Cerebellar cortex (tissue), 1 donor: ENCODE results near the gene SLC9A1.

Source experiments
- DNase-seq: peaks from one replicate; pipeline ENCODE4 v3.0.0-alpha.2; 2015; ENCODE audit warnings: low spot score

SLC9A1 gene

DNA sequence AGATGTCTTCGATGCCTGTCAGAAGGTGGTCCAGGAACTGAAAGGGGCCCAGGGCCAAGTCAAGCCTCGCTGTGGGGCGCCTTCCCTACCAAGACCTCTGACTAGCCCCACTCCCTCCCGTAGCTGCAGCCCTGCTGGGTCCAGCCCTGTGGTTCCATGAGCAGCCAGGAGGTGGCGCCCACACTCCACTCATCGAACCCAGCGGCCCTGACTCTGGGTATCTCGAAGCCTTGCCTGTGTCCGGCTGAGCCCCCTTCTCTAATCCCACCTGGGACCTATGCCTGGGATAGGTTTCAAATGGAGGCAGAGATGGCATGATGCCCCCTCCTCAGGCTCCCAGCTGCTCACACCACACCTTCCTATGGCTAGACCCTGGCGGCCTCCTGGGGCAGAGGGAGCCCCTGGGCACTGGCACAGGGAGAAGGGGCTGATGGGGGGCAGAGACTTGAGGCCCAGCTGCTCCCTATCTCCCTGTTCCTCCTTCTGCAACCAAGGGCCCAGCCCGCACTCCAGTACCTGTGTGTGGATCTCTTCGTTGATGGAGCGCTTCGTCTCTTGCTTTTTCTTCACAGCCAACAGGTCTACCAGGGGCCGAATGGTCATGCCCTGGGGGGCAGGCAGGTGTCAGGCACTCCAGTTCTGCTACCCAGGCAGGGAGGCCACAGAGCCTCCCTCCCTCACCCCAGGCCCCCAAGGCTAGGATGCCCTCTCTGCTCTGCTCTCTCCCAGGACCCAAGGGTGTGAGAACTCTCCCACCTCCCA, 52.0 kb downstream of the SLC9A1 start:
- DNase-seq = peak; percentile 78

DNA sequence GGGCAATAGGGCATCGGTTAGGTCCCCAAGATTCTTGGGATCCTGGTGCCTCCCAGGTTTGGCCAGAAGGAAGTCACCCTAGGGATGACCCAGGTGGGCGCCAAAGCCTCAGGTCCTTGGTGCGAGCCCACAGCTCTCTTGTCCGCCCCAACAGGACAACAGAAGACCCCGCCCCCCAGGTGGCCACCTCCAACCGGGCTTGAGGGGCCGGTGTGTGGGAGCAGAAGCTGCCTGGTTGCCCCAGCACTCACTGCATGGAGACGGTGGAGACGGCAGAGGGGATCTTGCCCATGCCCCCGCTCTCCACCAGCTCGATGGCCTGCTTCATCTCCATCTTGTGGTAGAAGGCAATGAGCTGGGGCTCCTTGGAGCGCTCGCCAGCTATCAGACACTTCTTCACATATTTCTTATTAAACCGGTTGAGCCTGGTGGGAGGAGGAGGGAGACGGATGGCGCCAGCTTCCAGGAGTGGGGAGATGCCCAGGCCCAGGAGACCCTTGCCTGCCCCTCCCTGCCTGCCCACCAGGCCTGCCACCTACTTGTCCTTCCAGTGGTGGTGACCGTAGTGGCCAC, 52.7 kb downstream of the SLC9A1 start:
- no peak for DNase-seq

DNA sequence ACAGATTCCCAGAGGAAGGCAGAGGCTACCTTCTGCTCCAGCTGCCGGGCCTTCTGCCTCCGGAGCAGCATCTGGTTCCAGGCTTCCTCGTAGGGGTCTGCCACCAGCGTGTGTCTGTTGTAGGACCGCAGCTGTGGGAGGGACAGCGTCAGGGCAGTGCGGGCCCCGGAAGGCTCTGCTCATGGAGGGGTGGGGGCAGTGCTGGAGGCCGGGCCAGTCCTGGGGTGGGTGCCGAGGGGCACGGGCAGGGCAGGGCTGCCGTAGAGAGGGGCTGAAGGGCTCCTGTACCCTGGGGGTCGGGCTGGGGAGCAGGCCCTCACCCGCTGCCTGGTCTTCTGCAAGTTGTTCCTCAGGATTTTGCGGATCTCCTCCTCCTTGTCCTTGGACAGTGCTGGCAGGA, 53.2 kb downstream of the SLC9A1 start:
- DNase-seq = no peak

DNA sequence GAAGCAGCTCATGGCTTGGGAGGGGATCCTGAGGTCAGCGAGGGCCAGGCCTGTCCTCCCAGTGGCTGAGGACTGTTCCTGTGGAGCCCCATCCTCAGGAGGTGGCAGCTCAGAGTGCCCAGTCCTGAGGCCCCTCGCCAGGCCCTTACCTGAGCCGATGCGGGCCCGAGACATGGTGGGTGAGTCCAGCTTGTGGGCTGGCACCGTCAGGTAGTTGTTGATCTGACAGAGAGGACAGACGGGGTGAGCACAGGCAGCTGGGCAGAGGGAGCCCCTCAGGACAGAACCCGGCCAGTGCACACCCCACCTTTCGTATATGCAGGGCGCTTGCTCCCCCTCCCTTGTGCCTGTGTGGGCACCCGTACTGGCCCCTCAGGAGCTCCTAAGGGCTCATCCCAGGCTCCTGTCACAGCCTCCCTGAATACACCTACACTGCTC, 53.9 kb downstream of the SLC9A1 start:
- DNase-seq = no peak

DNA sequence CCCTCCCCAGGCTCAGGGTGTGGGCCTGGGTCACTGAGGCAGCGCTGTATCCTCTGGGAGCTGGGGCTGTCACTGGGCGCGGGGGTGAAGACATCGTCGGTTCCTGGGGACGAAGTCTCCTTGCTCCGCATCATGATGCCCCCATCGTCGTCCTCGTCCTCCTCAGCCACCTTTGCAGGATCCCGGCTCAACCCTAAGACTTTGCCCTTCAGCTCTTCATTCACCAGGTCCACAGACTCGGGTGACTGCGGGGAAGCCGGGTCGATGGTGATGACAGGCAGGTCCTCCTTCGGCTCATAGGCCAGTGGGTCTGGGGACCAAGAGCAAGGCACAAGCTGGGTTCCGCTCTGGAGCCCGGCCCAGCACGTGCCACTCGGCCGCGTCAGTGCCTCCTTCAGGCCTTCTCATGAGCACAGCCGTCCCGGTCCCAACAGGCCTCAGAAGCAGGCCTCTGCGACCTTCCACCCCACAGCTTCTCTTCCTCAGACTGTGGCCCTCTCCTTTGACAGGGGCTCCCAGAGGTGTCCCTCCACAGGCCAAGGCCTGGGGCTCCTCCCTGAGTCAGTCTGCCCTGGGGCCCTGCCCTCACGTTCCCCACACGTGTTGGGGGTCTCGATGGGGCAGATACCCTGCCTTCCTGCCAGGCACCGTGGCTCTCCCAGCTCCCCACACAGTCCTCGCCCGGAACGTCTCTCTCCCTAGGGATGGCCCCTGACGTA, 54.4 kb downstream of the SLC9A1 start:
- DNase-seq = no peak

DNA sequence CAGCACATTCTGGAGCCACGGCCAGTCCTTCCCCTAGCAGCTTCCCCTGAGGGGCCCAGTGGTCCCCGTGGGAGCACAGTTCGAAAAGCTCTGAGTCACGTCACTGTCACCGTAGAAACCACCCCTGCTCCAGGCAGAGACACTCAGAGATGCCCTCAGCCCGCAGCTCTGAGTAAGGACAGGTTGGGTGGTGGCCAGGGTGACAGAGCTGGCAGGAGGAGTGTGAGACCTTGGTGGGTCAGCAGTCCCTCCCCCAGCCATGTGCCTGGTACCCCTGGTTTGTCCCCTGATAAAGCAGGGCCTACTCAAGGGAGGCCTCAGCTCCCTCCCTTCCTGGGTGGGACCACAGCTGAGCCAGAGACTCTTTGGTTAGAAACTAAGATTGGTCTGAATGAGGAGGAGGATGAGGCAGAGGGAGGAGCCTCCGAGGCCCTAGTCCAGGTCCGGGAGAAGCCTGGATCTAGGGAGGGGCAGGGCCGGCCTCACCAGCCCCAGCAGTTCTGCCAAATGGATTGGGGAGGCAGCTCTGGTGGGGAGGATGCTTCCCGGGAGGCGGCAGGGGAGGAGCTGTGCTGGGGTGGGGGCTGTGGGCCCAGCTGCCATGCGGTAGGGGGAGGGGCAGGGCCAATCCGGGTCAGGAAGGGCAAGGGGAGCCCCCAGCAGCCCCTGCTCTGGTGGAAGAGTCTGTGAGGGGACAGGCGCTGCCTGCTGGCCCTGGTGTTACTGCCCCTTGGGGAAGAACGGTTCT, 55.2 kb downstream of the SLC9A1 start:
- no peak for DNase-seq

DNA sequence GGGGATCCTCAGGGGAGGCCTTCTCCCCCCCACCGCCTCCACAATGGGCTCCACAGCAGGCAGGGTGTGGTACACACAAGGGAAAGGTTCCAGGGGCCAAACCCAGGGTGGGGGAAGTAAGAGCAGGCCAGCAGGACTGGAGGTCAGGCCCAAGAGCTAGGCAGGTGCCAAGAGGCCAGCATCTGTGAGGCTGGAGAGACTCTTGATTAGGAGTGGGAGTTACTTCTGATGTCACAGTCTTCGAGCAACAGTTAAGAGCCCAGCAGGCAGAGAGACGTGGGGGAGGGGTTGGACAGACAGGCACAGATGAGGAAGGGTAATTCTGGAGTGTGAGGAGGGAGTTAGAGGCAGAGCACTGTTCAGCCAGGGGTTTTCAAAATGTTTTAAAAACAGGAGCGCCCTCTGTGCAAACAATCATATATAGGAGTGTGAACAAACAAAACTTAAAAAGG, 55.8 kb downstream of the SLC9A1 start:
- no peak for DNase-seq

DNA sequence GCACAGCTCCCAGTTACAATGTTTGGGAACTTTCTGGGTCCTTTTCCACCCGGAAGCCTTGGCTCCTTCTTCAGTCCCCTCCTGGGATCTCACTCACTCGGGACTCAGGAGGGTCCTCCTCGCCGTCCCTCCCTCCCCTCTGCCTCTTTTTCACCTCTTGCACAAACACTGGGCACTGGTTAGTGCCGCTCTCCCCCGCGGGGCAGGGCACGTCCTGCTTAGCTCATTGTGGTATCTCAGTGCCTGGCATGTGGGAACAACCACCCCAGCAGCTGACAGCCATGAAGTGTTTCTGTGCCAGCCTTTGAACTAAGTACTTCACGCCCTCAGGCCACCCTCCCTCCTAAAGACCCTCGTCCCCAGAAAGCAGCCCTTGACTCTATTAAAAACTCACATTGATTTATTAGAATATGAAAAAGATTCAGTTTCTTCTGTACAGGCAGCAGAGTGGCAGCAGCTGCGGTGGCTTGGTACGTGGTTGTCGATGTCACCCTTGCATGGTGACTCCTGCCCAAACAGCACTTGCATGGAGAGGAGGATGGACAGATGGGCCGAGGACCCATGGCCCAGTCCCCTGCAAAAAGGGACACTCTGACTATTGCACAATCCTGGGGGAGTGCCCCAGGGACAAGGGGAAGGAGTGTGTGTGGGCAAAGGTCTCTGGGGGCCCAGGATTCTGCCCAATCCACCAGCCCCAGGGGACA, 56.3 kb downstream of the SLC9A1 start:
- no peak for DNase-seq

DNA sequence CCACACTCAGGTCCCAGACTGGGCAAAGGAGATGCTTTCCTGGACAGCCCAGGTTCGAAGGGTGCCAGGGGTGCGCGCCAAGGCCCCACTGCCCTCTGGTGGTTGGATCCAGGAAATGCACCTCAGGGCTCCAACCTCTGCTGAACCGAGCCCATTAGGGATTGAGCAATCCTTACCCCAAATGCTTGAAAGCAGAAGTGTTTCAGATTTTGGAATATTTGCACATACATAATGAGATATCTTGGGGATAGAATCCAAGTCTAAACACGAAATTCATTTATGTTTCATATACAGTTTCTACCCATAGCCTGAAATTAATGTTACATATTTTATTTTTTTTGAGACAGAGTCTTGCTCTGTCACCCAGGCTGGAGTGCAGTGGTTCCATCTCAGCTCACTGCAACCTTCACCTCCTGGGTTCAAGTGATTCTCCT, 57.4 kb downstream of the SLC9A1 start:
- peak; percentile 81 for DNase-seq

DNA sequence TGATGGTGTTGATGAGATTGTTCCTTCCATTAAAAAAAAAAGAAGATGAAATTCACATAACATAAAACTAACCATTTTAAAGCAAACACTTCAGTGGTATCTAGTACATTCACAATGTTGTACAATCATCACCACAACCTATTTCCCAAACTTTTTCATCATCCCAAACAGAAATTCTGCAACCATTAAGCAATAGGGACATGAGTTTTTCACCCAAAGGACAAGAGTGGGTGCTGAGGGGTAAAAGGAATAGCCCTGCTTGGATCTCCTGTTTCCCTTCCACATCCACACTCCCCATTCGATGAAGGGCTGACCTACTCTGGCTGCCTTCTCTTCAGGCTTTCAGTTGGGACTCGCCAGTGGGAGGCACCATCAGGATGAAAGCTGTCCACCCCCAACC, 59.3 kb downstream of the SLC9A1 start:
- DNase-seq = no peak

DNA sequence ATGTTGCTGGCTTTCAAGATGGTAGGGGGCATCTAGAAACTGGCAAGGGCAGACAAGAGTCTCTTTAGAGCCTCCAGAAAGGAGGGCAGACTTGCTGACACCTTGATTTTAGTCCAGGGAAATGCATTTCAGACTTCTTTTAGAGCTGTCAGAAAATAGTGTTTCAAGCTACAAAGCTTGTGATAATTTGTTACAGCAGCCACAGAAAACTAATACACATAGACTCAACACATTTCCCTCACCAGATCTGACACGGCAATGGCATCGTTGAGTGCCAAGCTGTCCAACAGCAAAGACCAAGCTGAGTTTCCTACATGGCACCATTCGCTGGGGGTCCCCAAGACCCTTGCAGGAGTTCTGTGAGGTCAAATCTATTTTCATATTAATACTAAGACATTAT, 62.0 kb downstream of the SLC9A1 start:
- no peak for DNase-seq

DNA sequence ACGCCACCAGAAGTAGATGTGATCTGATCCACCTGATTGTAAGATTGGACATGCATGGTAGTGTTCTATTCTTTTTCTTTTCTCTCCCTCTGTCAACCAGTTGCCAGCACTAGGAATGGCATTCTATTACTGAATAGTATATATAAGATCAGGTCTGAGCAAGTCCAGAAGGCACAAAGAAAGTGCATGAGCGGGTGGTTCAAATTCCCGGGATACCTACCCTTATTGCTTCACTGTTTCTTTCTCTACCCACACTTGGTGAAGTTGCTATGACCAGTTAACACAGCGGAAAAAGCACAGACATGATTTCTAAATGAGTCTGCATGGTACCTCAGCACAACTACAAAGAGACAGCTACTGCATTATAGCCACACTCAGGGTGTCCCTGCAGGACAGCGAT, 64.0 kb downstream of the SLC9A1 start:
- DNase-seq = no peak

DNA sequence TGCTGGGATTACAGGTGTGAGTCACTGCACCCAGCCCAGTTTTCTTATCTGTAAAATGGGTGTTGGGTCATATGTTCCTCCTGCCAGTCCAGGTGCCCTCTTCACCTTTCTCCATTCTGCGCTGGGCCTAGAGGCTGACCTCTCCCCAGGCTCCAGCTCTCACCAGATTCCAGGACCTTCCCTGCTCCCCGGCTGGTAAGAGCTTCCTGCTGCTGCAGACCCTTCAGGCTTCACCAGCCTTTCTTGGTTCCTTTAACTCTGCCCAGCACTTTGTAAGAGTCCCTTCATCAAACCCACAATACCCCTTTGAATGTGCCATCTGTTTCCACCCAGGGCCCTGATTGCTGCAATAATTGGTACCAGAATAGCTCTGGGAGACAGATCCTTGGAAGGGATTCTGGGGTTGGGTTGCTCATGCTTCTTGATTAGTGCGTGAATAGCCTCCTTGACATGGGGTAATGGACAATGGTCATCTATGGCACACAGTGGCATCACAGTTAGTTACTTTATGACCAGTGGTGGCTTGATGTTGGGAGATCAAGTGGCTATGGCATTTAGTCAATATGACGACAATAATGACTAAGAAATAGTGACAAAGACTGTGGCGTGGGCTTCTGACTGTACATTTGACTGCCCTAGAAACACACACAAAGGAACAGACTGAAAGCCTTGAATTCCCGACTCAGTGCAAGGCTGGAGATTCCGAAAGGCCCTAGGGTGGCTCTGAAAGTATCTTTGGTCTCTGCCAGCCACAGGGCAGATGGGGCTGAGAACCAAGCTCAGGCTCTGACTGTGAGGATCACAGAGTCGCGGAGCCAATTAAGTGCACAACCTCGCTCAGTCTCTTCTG, 67.3 kb downstream of the SLC9A1 start:
- no peak for DNase-seq

DNA sequence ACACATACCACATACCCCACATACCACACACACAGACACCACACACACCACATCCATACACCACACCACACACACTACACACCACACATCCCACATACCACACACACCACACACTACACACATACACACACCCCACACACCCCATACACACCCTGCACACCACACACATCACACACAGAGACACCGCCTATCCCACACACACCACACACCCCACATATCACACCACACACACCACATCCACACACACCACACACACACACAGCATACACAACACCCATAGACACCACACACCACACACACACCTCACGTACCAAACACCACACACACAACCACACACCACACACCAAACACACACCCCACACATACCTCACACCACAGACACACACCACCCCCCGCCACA, 68.3 kb downstream of the SLC9A1 start:
- no peak for DNase-seq

DNA sequence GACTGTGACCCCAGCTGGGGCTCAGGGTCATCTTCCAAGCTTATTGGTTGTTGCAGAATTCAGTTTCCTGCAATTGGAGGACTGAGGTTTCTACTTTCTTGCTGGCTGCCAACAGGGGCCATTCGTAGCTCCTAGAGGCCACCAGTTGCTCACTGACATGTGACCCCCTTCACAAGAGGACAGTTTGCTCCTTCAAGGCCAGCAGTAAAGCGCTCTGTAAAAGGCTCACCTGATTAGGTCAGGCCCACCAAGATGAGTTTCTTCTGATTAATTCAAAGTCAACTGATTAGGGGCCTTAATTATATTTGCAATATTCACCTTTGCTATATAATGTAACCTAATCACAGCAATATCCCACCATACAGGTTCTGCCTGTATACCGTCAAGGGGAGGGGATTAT, 68.9 kb downstream of the SLC9A1 start:
- DNase-seq = no peak

DNA sequence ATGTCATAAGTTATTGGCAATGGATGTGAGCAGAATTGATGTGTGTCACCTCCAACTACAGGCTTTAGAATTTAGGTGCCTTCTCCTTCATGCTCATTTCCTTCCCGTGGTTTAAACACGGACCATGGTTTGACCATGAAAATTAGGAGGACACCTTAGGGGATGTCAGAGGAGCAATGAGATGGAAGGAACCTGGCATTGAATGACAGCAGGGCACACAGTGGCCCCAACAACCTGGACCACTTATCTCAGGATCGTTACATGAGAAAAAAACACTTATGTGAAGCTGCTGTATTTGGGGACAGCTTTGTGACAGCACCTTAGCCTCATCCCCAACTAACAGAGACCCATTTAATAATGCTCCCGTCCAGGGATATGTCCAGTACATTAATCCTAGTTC, 70.8 kb downstream of the SLC9A1 start:
- DNase-seq = no peak

DNA sequence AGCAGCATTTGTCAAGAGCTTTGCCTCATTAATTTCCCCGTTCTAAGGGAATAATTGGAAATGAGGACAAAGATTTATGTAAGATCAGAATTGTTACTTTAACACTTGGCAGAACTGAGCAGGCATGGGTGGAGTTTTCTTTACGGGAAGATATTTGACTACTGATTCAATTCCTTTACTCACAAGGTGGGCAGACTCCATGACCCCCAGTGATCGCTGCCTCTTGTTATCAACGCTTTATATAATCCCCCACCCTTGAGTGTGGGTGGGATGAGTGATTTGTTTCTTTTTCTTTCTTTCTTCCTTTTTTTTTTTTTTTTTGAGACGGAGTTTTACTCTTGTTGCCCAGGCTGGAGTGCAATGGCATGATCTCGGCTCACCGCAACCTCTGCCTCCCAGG, 77.0 kb downstream of the SLC9A1 start:
- no peak for DNase-seq

DNA sequence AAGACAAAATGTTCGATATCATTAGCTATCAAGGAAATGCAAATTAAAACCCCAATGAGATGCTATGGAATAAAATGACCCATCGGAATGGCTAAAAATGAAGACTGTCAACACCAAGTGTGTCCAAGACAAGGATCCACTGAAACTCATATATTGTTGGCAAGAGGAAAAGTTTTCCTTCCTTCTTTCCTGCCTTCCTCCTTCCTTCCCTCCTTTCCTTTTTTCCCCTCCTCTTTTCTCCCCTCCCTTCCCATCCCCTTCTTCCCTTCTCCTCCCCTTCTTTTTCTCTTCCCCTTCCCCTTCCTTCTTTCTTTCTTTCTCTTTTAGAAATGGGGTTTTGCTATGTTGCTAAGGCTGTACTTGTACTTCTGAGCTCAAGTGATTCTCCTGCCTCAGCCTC, 78.1 kb downstream of the SLC9A1 start:
- DNase-seq = no peak

DNA sequence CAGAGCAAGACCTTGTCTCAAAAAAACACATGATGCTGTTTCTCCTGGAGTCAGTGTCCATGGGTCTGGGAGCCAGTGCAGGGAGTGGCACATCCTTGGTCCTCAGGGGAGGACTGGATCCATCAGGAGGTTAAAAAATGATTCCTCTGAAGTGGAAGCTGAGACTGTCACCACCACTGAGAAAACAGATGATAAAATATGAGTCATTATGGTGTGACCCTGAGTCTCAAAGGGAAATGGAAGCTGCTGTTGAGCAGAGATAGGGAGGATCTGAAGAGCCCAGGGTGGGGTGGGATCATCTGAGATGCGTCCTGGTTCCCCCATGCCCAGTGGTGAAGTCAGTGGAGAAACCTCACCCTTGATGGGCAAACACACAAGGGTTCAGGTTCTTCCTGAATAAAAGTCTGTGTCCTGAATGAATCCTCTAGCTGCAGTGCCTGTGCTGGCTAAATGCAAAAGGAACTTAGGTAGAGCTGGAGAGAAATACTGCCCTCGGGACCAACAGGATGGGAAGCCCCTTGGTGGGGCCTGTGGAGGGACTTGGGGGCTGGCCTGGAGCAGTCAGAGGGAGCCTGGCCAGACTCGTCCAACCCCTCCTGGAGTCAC, 80.6 kb downstream of the SLC9A1 start:
- no peak for DNase-seq

DNA sequence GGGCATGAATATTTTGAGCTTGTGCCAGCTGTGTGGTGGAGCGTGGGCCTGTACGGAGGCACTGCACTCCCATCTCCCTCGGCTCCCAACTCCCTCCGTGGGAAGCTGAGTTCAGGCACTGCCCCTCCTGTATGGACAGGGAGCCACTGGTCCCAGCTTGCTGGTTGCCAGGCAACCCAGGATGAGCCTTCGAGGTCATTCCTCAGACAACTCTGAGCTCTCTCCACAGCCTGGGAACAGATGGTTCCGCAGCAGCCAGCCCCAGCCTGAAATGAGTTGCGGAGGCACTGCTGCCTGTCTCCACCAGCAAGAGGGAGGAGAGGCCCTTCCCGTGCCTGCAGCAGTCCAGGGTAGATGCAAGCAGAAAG, 83.9 kb downstream of the SLC9A1 start:
- peak; percentile 96 for DNase-seq
